GM12864 (cell line): ENCODE data around the gene TMEM43.

ENCODE experiments used
- DNase-seq: peaks from one replicate; pipeline ENCODE4 v3.0.0-alpha.2; 2011; ENCODE audit warnings: low read depth
- H3K4me3 ChIP-seq: 2 replicates; pipeline ENCODE4 v1.5.1; 2011; ENCODE audit warnings: mild to moderate bottlenecking, low read depth, low read length, control low read depth
- TF ChIP-seq, protein P1 (sequence below): IDR thresholded peaks from 2 replicates; pipeline ENCODE4 v1.5.1; 2011; ENCODE audit warnings: low read depth, mild to moderate bottlenecking, moderate library complexity, low read length, control low read depth, inconsistent platforms; ENCODE audit errors: missing control alignments

TMEM43 gene

GRCh38 chr3:14128724-14129123 lies 3.9 kb downstream of the TMEM43 start:
- no peak for DNase-seq
- TF ChIP-seq, protein P1, sequence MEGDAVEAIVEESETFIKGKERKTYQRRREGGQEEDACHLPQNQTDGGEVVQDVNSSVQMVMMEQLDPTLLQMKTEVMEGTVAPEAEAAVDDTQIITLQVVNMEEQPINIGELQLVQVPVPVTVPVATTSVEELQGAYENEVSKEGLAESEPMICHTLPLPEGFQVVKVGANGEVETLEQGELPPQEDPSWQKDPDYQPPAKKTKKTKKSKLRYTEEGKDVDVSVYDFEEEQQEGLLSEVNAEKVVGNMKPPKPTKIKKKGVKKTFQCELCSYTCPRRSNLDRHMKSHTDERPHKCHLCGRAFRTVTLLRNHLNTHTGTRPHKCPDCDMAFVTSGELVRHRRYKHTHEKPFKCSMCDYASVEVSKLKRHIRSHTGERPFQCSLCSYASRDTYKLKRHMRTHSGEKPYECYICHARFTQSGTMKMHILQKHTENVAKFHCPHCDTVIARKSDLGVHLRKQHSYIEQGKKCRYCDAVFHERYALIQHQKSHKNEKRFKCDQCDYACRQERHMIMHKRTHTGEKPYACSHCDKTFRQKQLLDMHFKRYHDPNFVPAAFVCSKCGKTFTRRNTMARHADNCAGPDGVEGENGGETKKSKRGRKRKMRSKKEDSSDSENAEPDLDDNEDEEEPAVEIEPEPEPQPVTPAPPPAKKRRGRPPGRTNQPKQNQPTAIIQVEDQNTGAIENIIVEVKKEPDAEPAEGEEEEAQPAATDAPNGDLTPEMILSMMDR: no peak
- H3K4me3 ChIP-seq: no peak overlapping the region

GRCh38 chr3:14129296-14129695 lies 4.4 kb downstream of the TMEM43 start:
- TF ChIP-seq, protein P1: no peak
- DNase-seq: no peak
- no peak overlapping the region for H3K4me3 ChIP-seq

DNA sequence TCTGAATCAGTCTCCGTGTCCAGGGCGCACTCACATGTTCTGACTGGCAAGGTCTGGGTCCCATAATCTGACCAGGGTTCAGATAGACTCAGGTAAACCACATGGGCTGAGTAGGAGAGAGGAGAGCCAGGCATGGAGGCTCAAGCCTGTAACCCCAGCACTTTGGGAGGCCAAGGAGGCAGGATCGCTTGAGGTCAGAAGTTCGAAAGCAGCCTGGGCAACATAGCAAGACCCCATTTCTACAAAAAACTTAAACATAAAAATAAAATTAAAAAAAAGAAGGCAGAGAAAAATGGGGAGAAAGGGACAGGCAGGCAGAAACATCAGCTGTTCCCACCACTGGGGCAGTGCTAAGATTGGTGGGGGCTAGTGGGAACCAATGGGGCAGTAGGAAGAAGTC lies 5.4 kb downstream of the TMEM43 start:
- no peak for DNase-seq
- TF ChIP-seq, protein P1: no peak
- H3K4me3 ChIP-seq: no peak overlapping the region

GRCh38 chr3:14130707-14131106 lies 5.9 kb downstream of the TMEM43 start:
- DNase-seq: no peak
- TF ChIP-seq, protein P1: no peak

GRCh38 chr3:14131134-14131533 lies 6.3 kb downstream of the TMEM43 start:
- no peak for DNase-seq
- no peak overlapping the region for H3K4me3 ChIP-seq
- TF ChIP-seq, protein P1: no peak

More at GRCh38 chr3:14130707-14131106, 5.9 kb downstream of the TMEM43 start:
- H3K4me3 ChIP-seq: no peak overlapping the region

DNA sequence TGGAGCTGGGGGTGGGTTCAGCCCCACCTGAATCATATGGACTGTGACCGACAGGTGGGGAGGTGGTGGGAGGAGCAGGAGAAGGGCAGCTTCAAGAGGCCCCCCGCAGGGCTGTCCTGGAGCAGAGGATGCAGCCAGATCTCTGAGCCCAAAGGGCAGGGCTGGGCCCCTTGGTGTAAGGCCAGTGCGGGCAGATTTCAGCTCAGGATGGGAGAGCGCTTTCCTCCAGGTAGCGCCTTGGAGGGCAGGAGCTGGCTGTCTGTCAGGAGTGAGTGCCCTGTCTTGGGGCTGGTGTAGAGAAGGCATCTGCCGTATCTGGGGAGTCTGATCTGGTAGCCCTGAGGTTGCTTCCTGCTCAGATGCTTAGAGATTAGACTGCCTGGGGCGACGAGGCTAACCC lies 7.3 kb downstream of the TMEM43 start:
- no peak overlapping the region for H3K4me3 ChIP-seq
- TF ChIP-seq, protein P1: no peak
- no peak for DNase-seq

DNA sequence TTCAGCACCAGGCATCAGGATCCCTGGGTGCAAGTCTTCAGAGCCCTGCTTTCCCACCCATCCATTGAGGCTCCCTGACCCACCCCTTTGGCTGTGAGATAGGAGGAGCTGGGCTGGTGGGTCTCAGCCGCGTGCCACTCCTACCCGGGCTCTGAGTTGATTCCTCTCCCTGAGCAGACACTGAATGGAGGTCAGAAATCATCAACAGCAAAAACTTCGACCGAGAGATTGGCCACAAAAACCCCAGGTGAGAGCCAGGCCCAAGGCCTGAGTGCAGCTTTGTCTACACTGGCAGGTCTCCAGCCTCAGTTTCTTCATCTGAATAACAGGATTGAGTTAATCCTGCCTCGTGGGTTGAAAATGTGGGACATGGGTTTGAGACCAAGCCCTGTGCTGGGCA lies 7.8 kb downstream of the TMEM43 start:
- DNase-seq: no peak
- TF ChIP-seq, protein P1: no peak
- H3K4me3 ChIP-seq: no peak overlapping the region
